HG02938 (cell line): ENCODE results near the gene ITPKB.
"Not testable (repeated sequence)": the region's sequence is repeated elsewhere in the genome, so short reads cannot be mapped to it uniquely, and the experiment has no call there.

Source experiments
- ATAC-seq: cut with Tn5 transposase; IDR thresholded peaks from one replicate; pipeline ENCODE4 v1.9.1; 2021; ENCODE audit warnings: mild to moderate bottlenecking, moderate library complexity; ENCODE audit not compliant: unreplicated experiment

ITPKB gene

GRCh38 chr1:226731257-226731893 lies 7.7 kb downstream of the ITPKB start:
- ATAC-seq: no peak

- ATAC-seq: no peak
These were observed 8.2 kb downstream of the ITPKB start for GRCh38 chr1:226730836-226731235.

- no peak for ATAC-seq
These were observed 9.0 kb downstream of the ITPKB start for GRCh38 chr1:226730071-226730470.

- no peak for ATAC-seq
These were observed 10.6 kb downstream of the ITPKB start for GRCh38 chr1:226728448-226728847.

- no peak for ATAC-seq
These were observed 13.2 kb downstream of the ITPKB start for GRCh38 chr1:226725897-226726267.

- ATAC-seq: no peak
These were observed 15.2 kb downstream of the ITPKB start for GRCh38 chr1:226723657-226724532.

- no peak for ATAC-seq
These were observed 16.0 kb downstream of the ITPKB start for GRCh38 chr1:226722901-226723656.

- no peak for ATAC-seq
These were observed 16.7 kb downstream of the ITPKB start for GRCh38 chr1:226722240-226722900.

GRCh38 chr1:226720574-226720973 lies 18.5 kb downstream of the ITPKB start:
- not testable (repeated sequence) for ATAC-seq

- ATAC-seq: no peak
These were observed 19.3 kb downstream of the ITPKB start for GRCh38 chr1:226719596-226720387.

GRCh38 chr1:226717256-226717909 lies 21.7 kb downstream of the ITPKB start:
- no peak for ATAC-seq

- no peak for ATAC-seq
These were observed 22.5 kb downstream of the ITPKB start for GRCh38 chr1:226716577-226716976.

- no peak for ATAC-seq
These were observed 24.9 kb downstream of the ITPKB start for GRCh38 chr1:226714148-226714547.

- no peak for ATAC-seq
These were observed 26.2 kb downstream of the ITPKB start for GRCh38 chr1:226712742-226713419.

GRCh38 chr1:226711976-226712741 lies 26.9 kb downstream of the ITPKB start:
- peak; percentile 81 for ATAC-seq

- ATAC-seq: no peak
These were observed 28.6 kb downstream of the ITPKB start for GRCh38 chr1:226710501-226710900.

- ATAC-seq: no peak
These were observed 29.1 kb downstream of the ITPKB start for GRCh38 chr1:226709953-226710352.

- ATAC-seq: no peak
These were observed 30.1 kb downstream of the ITPKB start for GRCh38 chr1:226708967-226709396.
